HepG2 (cell line): Measurements from ENCODE around the gene ACSS2. TPM values are rescaled to one million over a fixed set of nuclear protein-coding genes. Genes with fewer than 3 reads are reported as not detected.

ENCODE experiments used
- HMGXB3 ChIP-seq: sonication (generic); formaldehyde crosslinking; IDR thresholded peaks from 2 replicates; pipeline ENCODE4 v1.4.0; 2020; ENCODE audit warnings: missing genetic modification reagents, borderline replicate concordance
- HNRNPL ChIP-seq: fragments of 200-400 bp; formaldehyde crosslinking; IDR thresholded peaks from 2 replicates; pipeline ENCODE4 v1.6.1; 2017; ENCODE audit warnings: mild to moderate bottlenecking, low read depth, low read length
- IRF2 ChIP-seq: IDR thresholded peaks from 2 replicates; pipeline ENCODE4 v1.6.1; 2018; ENCODE audit warnings: missing genetic modification reagents, missing compliant biosample characterization
- MIER2 ChIP-seq: IDR thresholded peaks from 2 replicates; pipeline ENCODE4 v1.6.1; 2016; ENCODE audit warnings: missing biosample characterization, missing genetic modification reagents
- MXD4 ChIP-seq: IDR thresholded peaks from 2 replicates; pipeline ENCODE4 v1.6.1; 2016; ENCODE audit warnings: mild to moderate bottlenecking, missing biosample characterization, missing genetic modification reagents
- NFATC3 ChIP-seq: sonication (generic); formaldehyde crosslinking; IDR thresholded peaks from 2 replicates; pipeline ENCODE4 v1.5.1; 2020; ENCODE audit warnings: mild to moderate bottlenecking, missing genetic modification reagents
- PHF5A ChIP-seq: IDR thresholded peaks from one replicate; pipeline ENCODE4 v1.6.1; 2018; ENCODE audit warnings: low read depth, missing genetic modification reagents; ENCODE audit not compliant: unreplicated experiment
- PITX1 ChIP-seq: sonication (generic); formaldehyde crosslinking; IDR thresholded peaks from 2 replicates; pipeline ENCODE4 v1.5.1; 2020; ENCODE audit warnings: mild to moderate bottlenecking, missing genetic modification reagents
- SKI ChIP-seq: fragments of 450-650 bp; IDR thresholded peaks from one replicate; pipeline ENCODE4 v1.6.1; 2018; ENCODE audit warnings: mild to moderate bottlenecking; ENCODE audit not compliant: partially characterized antibody
- SMYD3 ChIP-seq: sonication (generic); formaldehyde crosslinking; IDR thresholded peaks from 2 replicates; pipeline ENCODE4 v1.8.1; 2023; ENCODE audit warnings: mild to moderate bottlenecking, missing genetic modification reagents
- SNAI1 ChIP-seq: sonication (generic); formaldehyde crosslinking; IDR thresholded peaks from 2 replicates; pipeline ENCODE4 v1.5.0; 2020; ENCODE audit warnings: mild to moderate bottlenecking, missing genetic modification reagents, borderline replicate concordance
- THAP7 ChIP-seq: sonication (generic); formaldehyde crosslinking; IDR thresholded peaks from 2 replicates; pipeline ENCODE4 v1.8.1; 2023; ENCODE audit warnings: mild to moderate bottlenecking, missing genetic modification reagents
- ZC3H4 ChIP-seq: sonication (generic); formaldehyde crosslinking; IDR thresholded peaks from 2 replicates; pipeline ENCODE4 v1.4.0; 2020; ENCODE audit warnings: missing genetic modification reagents, borderline replicate concordance
- ZNF12 ChIP-seq: sonication (generic); formaldehyde crosslinking; IDR thresholded peaks from 2 replicates; pipeline ENCODE4 v1.5.0; 2020; ENCODE audit warnings: missing genetic modification reagents
- ZNF225 ChIP-seq: sonication (generic); formaldehyde crosslinking; IDR thresholded peaks from 2 replicates; pipeline ENCODE4 v1.4.0; 2020; ENCODE audit warnings: mild to moderate bottlenecking, missing genetic modification reagents
- ZNF598 ChIP-seq: sonication (generic); formaldehyde crosslinking; IDR thresholded peaks from 2 replicates; pipeline ENCODE4 v1.5.1; 2020; ENCODE audit warnings: mild to moderate bottlenecking, missing genetic modification reagents, borderline replicate concordance
- ZNF768 ChIP-seq: sonication (generic); formaldehyde crosslinking; IDR thresholded peaks from 2 replicates; pipeline ENCODE4 v1.4.0; 2020; ENCODE audit warnings: missing genetic modification reagents
- ZSCAN29 ChIP-seq: sonication (generic); formaldehyde crosslinking; conservative IDR thresholded peaks from 2 replicates; pipeline ENCODE4 v1.4.0; 2020; ENCODE audit warnings: mild to moderate bottlenecking, missing genetic modification reagents
- polyA plus RNA-seq, 8 experiments: library from polyadenylated mRNA; depleted of rRNA in 3 of 8; stranded (reverse) in 7 of 8; unstranded in 1 of 8; fragments of >200 nt; fragmentation: Illumina TruSeq in 4 of 8; extraction: Trizol in 4 of 8; gene quantifications; 2 replicates each; pipeline versions ENCODE4 v1.2.1 to v1.2.3, GENCODE V29; 2011 to 2016; ENCODE audit warnings: low read depth in 4 of 8, missing spikeins in 1 of 8, mixed read lengths in 1 of 8; ENCODE audit not compliant: insufficient read depth in 1 of 8
- total RNA-seq, 5 experiments: library from RNA; depleted of rRNA; stranded (reverse); fragments of >200 nt; fragmentation: Illumina TruSeq; extraction: Trizol; gene quantifications; 2 replicates each; pipeline ENCODE4 v1.2.3, GENCODE V29; 2016; ENCODE audit warnings: low read depth in 1 of 5
- TF ChIP-seq, protein P1 (sequence below): sonication (generic); formaldehyde crosslinking; IDR thresholded peaks from 2 replicates; pipeline ENCODE4 v1.9.0; 2021; ENCODE audit warnings: missing genetic modification reagents, borderline replicate concordance
- TF ChIP-seq, protein P2 (sequence below): sonication (generic); formaldehyde crosslinking; IDR thresholded peaks from 2 replicates; pipeline ENCODE4 v1.4.0; 2020; ENCODE audit warnings: low read depth, mild to moderate bottlenecking, missing genetic modification reagents

The ACSS2 gene
- total and polyA plus RNA-seq, 2 of the 13 experiments (the other 11 are each of a cell fraction or from before 2014, with no cell fraction given): 72.8 to 89.7 TPM

- TF ChIP-seq, protein P1, sequence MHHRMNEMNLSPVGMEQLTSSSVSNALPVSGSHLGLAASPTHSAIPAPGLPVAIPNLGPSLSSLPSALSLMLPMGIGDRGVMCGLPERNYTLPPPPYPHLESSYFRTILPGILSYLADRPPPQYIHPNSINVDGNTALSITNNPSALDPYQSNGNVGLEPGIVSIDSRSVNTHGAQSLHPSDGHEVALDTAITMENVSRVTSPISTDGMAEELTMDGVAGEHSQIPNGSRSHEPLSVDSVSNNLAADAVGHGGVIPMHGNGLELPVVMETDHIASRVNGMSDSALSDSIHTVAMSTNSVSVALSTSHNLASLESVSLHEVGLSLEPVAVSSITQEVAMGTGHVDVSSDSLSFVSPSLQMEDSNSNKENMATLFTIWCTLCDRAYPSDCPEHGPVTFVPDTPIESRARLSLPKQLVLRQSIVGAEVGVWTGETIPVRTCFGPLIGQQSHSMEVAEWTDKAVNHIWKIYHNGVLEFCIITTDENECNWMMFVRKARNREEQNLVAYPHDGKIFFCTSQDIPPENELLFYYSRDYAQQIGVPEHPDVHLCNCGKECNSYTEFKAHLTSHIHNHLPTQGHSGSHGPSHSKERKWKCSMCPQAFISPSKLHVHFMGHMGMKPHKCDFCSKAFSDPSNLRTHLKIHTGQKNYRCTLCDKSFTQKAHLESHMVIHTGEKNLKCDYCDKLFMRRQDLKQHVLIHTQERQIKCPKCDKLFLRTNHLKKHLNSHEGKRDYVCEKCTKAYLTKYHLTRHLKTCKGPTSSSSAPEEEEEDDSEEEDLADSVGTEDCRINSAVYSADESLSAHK: no peak; the same call in 1 of the 2 replicates
- TF ChIP-seq PITX1 (CRISPR knock-in tag) (no peak), MXD4 (CRISPR knock-in tag) (no peak; the same call in none of the 2 replicates), HNRNPL (no peak), NFATC3 (CRISPR knock-in tag) (no peak), THAP7 (CRISPR knock-in tag) (peak; percentile 70; the same call in 1 of the 2 replicates), MIER2 (CRISPR knock-in tag) (no peak), HMGXB3 (no peak; the same call in 1 of the 2 replicates), SNAI1 (CRISPR knock-in tag) (peak; percentile 78; the same call in 1 of the 2 replicates), SKI (no peak), ZC3H4 (CRISPR knock-in tag) (no peak), IRF2 (CRISPR knock-in tag) (no peak), ZSCAN29 (CRISPR knock-in tag) (peak; percentile 55), ZNF768 (CRISPR knock-in tag) (peak; percentile 75), SMYD3 (CRISPR knock-in tag) (peak; percentile 73; the same call in 1 of the 2 replicates), PHF5A (CRISPR knock-in tag) (no peak), ZNF12 (no peak), ZNF598 (peak; percentile 68; the same call in 1 of the 2 replicates), ZNF225 (0 out of 2 replicates have a peak, but pooled peaks have one; percentile 56)
- TF ChIP-seq, protein P2, sequence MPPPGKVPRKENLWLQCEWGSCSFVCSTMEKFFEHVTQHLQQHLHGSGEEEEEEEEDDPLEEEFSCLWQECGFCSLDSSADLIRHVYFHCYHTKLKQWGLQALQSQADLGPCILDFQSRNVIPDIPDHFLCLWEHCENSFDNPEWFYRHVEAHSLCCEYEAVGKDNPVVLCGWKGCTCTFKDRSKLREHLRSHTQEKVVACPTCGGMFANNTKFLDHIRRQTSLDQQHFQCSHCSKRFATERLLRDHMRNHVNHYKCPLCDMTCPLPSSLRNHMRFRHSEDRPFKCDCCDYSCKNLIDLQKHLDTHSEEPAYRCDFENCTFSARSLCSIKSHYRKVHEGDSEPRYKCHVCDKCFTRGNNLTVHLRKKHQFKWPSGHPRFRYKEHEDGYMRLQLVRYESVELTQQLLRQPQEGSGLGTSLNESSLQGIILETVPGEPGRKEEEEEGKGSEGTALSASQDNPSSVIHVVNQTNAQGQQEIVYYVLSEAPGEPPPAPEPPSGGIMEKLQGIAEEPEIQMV (CRISPR knock-in tag): 0 out of 2 replicates have a peak, but pooled peaks have one; percentile 40
Measured at GRCh38 chr20:34876406-34877282, at the start of gene ACSS2 (continued).
